ENCODE measurements around the gene NUDT2. TPM values are rescaled to one million over a fixed set of nuclear protein-coding genes. Genes with fewer than 3 reads are reported as not detected.
"Not testable (repeated sequence)": the region's sequence is repeated elsewhere in the genome, so short reads cannot be mapped to it uniquely, and the experiment has no call there.

NUDT2 gene
- total and polyA plus RNA-seq, 4 donors: 22.2 to 30.2 (median 26.5) TPM

DNA sequence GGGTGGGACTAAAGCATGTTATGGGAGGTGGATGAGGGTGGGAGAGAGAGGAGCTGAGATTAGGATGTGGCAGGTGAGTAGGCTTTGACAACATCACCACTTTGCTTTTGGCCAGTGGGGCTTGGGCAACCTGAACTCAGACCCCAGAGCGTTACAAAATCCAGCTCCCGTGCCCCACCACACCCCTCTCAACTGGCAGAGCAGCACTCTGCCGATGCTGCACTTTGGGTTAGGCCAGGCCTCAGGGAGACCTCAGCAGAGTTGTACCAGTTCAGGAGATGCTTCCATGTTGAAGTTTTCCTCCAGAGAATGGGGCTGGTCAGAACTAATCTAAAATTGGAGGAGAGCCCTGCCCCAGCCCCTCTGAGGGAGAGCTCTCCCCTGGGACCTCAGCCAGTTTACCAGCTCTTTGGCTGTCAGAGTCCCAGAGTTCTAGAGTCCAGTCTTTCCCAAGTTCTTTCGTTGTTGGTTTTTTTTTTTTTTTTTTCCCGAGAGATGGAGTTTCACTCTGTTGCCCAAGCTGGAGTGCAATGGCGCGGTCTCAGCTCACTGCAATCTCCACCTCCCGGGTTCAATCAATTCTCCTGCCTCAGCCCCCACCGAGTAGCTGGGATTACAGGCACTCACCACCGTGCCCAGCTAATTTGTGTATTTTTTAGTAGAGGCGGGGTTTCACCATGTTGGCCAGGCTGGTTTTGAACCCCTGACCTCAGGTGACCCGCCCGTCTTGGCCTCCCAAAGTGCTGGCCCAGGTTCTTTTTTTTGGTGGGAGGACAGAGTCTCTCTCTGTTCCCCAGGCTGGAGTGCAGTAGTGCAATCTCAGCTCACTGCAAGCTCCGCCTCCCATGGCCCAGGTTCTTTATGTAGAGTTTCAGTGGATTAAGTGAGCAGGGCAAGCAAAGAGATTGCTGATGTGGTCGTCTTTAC, 17.8 kb downstream of the NUDT2 start:
- 77% methylated on average over 7 of the region's 15 CpGs for WGBS (ENCODE audit: insufficient coverage)
- no peaks in the 10 kb centered on the region for H3K27me3 ChIP-seq (ENCODE audit: control insufficient read depth, insufficient read depth, low read length)
- no peaks in the 10 kb centered on the region for H3K9me3 ChIP-seq (ENCODE audit: control insufficient read depth, insufficient read depth, low read length)
- H3K4me3 ChIP-seq (ENCODE audit: low read depth, low read length): no peak overlapping the region
- peaks cover 32% of the 10 kb centered on the region for H3K4me1 ChIP-seq (ENCODE audit: control insufficient read depth, insufficient read depth, low read length)
- peaks cover 14% of the 10 kb centered on the region for H3K36me3 ChIP-seq (ENCODE audit: control insufficient read depth, insufficient read depth, low read length)
- H3K27ac ChIP-seq (ENCODE audit: low read depth, low read length): no peak overlapping the region
- no peak for DNase-seq (ENCODE audit: low read depth in 4 of 6, low spot score in 6 of 6)

- H3K9me3 ChIP-seq (ENCODE audit: control insufficient read depth, insufficient read depth, low read length): no peaks in the 10 kb centered on the region
- peaks cover 14% of the 10 kb centered on the region for H3K36me3 ChIP-seq (ENCODE audit: control insufficient read depth, insufficient read depth, low read length)
- H3K4me1 ChIP-seq (ENCODE audit: control insufficient read depth, insufficient read depth, low read length): peaks cover 28% of the 10 kb centered on the region
- no peaks in the 10 kb centered on the region for H3K27me3 ChIP-seq (ENCODE audit: control insufficient read depth, insufficient read depth, low read length)
- DNase-seq (ENCODE audit: low read depth in 4 of 6, low spot score in 6 of 6): no peak
- H3K27ac ChIP-seq (ENCODE audit: low read depth, low read length): no peak overlapping the region
- no peak overlapping the region for H3K4me3 ChIP-seq (ENCODE audit: low read depth, low read length)
Measured at GRCh38 chr9:34347800-34348158, 18.4 kb downstream of the NUDT2 start.

- DNase-seq (ENCODE audit: low read depth in 4 of 6, low spot score in 6 of 6): no peak
- Histone ChIP-seq H3K27me3 (ENCODE audit: control insufficient read depth, insufficient read depth, low read length) (no peaks in the 10 kb centered on the region), H3K4me1 (ENCODE audit: control insufficient read depth, insufficient read depth, low read length) (peaks cover 18% of the 10 kb centered on the region), H3K27ac (ENCODE audit: low read depth, low read length) (no peak overlapping the region), H3K9me3 (ENCODE audit: control insufficient read depth, insufficient read depth, low read length) (no peaks in the 10 kb centered on the region), H3K36me3 (ENCODE audit: control insufficient read depth, insufficient read depth, low read length) (no peaks in the 10 kb centered on the region), H3K4me3 (ENCODE audit: low read depth, low read length) (no peak overlapping the region)
- WGBS (ENCODE audit: insufficient coverage): no CpG with 5 or more reads among the region's 3 CpGs
Measured at GRCh38 chr9:34349324-34349723, 20.0 kb downstream of the NUDT2 start.

DNA sequence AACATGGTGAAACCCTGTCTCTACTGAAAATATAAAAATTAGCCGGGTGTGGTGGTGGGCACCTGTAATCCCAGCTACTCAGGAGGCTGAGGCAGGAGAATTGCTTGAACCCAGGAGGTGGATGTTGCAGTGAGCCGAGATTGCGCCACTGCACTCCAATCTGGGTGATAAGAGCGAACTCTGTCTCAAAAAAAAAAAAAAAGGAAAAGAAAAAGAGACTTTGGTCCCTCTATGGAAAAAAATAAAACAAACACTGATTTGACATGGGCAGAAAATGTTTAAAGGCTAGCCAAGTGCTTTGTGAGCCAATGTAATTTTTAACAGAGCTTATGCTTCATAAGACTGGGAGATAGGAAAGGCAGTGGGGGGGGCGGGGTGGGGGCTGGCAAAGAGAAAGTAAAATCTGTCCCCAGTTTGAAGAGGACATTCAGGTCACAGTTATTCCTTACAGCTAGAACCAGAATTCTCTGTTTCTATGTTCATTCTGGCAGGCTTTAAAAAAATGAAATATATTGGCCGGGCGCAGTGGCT, 22.8 kb downstream of the NUDT2 start:
- H3K27ac ChIP-seq (ENCODE audit: low read depth, low read length); H3K36me3 ChIP-seq (ENCODE audit: control insufficient read depth, insufficient read depth, low read length); H3K27me3 ChIP-seq (ENCODE audit: control insufficient read depth, insufficient read depth, low read length); H3K4me3 ChIP-seq (ENCODE audit: low read depth, low read length); H3K4me1 ChIP-seq (ENCODE audit: control insufficient read depth, insufficient read depth, low read length); DNase-seq (ENCODE audit: low read depth in 4 of 6, low spot score in 6 of 6); H3K9me3 ChIP-seq (ENCODE audit: control insufficient read depth, insufficient read depth, low read length): not testable (repeated sequence)
- WGBS (ENCODE audit: insufficient coverage): 100% methylated on average over 4 of the region's 7 CpGs

- WGBS (ENCODE audit: insufficient coverage): 100% methylated on average over 1 of the region's 1 CpG
- H3K9me3 ChIP-seq (ENCODE audit: control insufficient read depth, insufficient read depth, low read length); H3K27ac ChIP-seq (ENCODE audit: low read depth, low read length); H3K4me3 ChIP-seq (ENCODE audit: low read depth, low read length); H3K4me1 ChIP-seq (ENCODE audit: control insufficient read depth, insufficient read depth, low read length); H3K36me3 ChIP-seq (ENCODE audit: control insufficient read depth, insufficient read depth, low read length); DNase-seq (ENCODE audit: low read depth in 4 of 6, low spot score in 6 of 6); H3K27me3 ChIP-seq (ENCODE audit: control insufficient read depth, insufficient read depth, low read length): not testable (repeated sequence)
Measured at GRCh38 chr9:34352957-34353356, 23.6 kb downstream of the NUDT2 start.

DNA sequence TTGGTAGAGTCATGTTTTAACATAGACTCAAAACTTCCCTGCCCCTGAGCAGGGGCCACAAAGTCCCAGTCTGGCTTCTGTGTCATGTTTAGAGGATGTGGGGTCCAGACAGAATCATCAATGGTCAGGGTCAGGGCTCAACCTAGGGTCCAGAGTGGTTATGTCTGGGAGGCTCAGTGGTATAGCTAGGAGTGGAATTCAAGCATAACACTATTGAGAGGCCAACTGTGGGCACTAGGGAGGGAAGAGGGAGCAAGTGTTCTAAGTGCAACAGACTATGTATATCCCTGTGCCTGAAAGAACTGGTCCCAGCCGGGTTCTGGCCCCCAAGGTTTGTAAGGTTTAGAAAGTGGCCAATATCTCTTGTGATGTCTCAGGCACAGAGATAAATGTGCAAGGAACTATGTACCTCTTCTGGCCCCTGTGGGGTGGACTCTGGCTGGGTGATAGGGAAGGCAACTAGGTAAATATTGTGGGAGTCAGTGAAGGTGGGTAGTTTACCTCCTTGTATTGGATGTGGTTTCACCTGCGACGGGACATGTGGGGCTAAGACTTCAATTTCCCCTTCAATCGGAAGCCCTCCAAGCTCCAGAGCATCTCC, 33.3 kb downstream of the NUDT2 start:
- no peaks in the 10 kb centered on the region for H3K9me3 ChIP-seq (ENCODE audit: control insufficient read depth, insufficient read depth, low read length)

DNA sequence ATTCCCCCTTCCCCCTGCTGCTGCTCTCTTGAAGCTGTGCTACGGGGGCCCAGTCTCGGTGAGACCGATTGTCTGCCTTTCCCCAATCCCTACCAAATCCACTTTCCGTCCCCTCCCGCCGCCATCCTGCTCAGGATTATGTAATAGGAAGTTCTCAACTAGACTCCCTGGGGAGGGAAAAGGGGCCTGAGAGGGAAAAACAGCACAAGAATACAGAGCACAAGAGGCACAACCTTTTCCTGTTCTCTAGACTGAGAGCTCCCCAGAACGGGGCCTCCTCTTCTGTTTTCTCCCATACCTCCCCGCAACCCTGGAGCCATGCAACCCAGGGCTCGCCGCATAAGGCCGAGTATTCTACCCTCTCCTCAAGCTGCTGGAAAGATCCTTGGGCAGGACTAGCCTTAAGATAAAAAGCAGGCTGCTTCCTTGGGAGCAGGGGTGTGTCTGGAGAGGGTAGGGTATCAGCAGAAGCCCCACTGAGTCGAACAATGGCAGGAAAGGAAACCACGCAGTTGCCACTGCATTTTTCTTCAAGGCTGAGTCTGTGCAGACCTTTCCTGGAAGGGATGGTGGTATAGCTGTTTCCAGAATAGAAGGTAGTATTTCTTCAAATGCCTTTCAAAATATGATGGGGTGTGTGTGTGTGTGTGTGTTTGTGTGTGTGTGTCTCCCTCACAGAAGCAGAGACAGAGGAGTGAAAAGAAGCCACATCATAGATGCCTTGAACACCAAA, 34.4 kb downstream of the NUDT2 start:
- no peaks in the 10 kb centered on the region for H3K27me3 ChIP-seq (ENCODE audit: control insufficient read depth, insufficient read depth, low read length)
- peak overlapping the region; percentile 12 for H3K27ac ChIP-seq (ENCODE audit: low read depth, low read length)
- peak in 2 of 6 donors; percentile 6 to 38 for DNase-seq (ENCODE audit: low read depth in 4 of 6, low spot score in 6 of 6)
- no peaks in the 10 kb centered on the region for H3K9me3 ChIP-seq (ENCODE audit: control insufficient read depth, insufficient read depth, low read length)
- peaks cover 4% of the 10 kb centered on the region for H3K4me1 ChIP-seq (ENCODE audit: control insufficient read depth, insufficient read depth, low read length)
- WGBS (ENCODE audit: insufficient coverage): 24% methylated on average over 3 of the region's 13 CpGs
- H3K36me3 ChIP-seq (ENCODE audit: control insufficient read depth, insufficient read depth, low read length): no peaks in the 10 kb centered on the region
- H3K4me3 ChIP-seq (ENCODE audit: low read depth, low read length): no peak overlapping the region

More for the DNA sequence above, 33.3 kb downstream of the NUDT2 start:
- Histone ChIP-seq H3K27me3 (ENCODE audit: control insufficient read depth, insufficient read depth, low read length) (no peaks in the 10 kb centered on the region), H3K27ac (ENCODE audit: low read depth, low read length) (no peak overlapping the region), H3K4me3 (ENCODE audit: low read depth, low read length) (no peak overlapping the region), H3K36me3 (ENCODE audit: control insufficient read depth, insufficient read depth, low read length) (no peaks in the 10 kb centered on the region), H3K4me1 (ENCODE audit: control insufficient read depth, insufficient read depth, low read length) (peaks cover 4% of the 10 kb centered on the region)
- 94% methylated on average over 2 of the region's 4 CpGs for WGBS (ENCODE audit: insufficient coverage)
- no peak for DNase-seq (ENCODE audit: low read depth in 4 of 6, low spot score in 6 of 6)

- no peak for DNase-seq (ENCODE audit: low read depth in 4 of 6, low spot score in 6 of 6)
- 100% methylated on average over 1 of the region's 2 CpGs for WGBS (ENCODE audit: insufficient coverage)
- H3K27me3 ChIP-seq (ENCODE audit: control insufficient read depth, insufficient read depth, low read length): no peaks in the 10 kb centered on the region
- H3K4me1 ChIP-seq (ENCODE audit: control insufficient read depth, insufficient read depth, low read length): peaks cover 5% of the 10 kb centered on the region
- H3K4me3 ChIP-seq (ENCODE audit: low read depth, low read length): no peak overlapping the region
- no peaks in the 10 kb centered on the region for H3K9me3 ChIP-seq (ENCODE audit: control insufficient read depth, insufficient read depth, low read length)
- peaks cover 4% of the 10 kb centered on the region for H3K36me3 ChIP-seq (ENCODE audit: control insufficient read depth, insufficient read depth, low read length)
- no peak overlapping the region for H3K27ac ChIP-seq (ENCODE audit: low read depth, low read length)
Measured at GRCh38 chr9:34365282-34365681, 35.9 kb downstream of the NUDT2 start.

GRCh38 chr9:34366365-34366764, 37.0 kb downstream of the NUDT2 start:
- no peak for DNase-seq (ENCODE audit: low read depth in 4 of 6, low spot score in 6 of 6)
- H3K27me3 ChIP-seq (ENCODE audit: control insufficient read depth, insufficient read depth, low read length): peaks cover 5% of the 10 kb centered on the region
- H3K36me3 ChIP-seq (ENCODE audit: control insufficient read depth, insufficient read depth, low read length): peaks cover 14% of the 10 kb centered on the region
- no peaks in the 10 kb centered on the region for H3K9me3 ChIP-seq (ENCODE audit: control insufficient read depth, insufficient read depth, low read length)
- WGBS (ENCODE audit: insufficient coverage): no CpG with 5 or more reads among the region's 2 CpGs
- no peak overlapping the region for H3K27ac ChIP-seq (ENCODE audit: low read depth, low read length)
- peaks cover 15% of the 10 kb centered on the region for H3K4me1 ChIP-seq (ENCODE audit: control insufficient read depth, insufficient read depth, low read length)
- no peak overlapping the region for H3K4me3 ChIP-seq (ENCODE audit: low read depth, low read length)
